Measurements from ENCODE around the gene SIGLEC11.
"Not testable (repeated sequence)": the region's sequence is repeated elsewhere in the genome, so short reads cannot be mapped to it uniquely, and the experiment has no call there.

Gene SIGLEC11

GRCh38 chr19:49924881-49925210 is 36.1 kb downstream of the SIGLEC11 start:
- not testable (repeated sequence) for DNase-seq

GRCh38 chr19:49924004-49924880 is 36.7 kb downstream of the SIGLEC11 start:
- no peak for DNase-seq

GRCh38 chr19:49923055-49924003 is 37.6 kb downstream of the SIGLEC11 start:
- no peak for DNase-seq

- DNase-seq, result no peak
These were observed 38.8 kb downstream of the SIGLEC11 start for GRCh38 chr19:49921871-49922795.

GRCh38 chr19:49920624-49921363 is 40.2 kb downstream of the SIGLEC11 start:
- DNase-seq, result no peak

- DNase-seq, result no peak
These were observed 42.9 kb downstream of the SIGLEC11 start for GRCh38 chr19:49918089-49918488.

GRCh38 chr19:49916839-49917733 is 43.9 kb downstream of the SIGLEC11 start:
- no peak for DNase-seq

GRCh38 chr19:49915271-49915670 is 45.7 kb downstream of the SIGLEC11 start:
- no peak for DNase-seq

GRCh38 chr19:49913720-49914119 is 47.3 kb downstream of the SIGLEC11 start:
- DNase-seq, result no peak

GRCh38 chr19:49912965-49913685 is 47.8 kb downstream of the SIGLEC11 start:
- DNase-seq, result no peak

- peak; percentile 57 for DNase-seq
These were observed 49.4 kb downstream of the SIGLEC11 start for GRCh38 chr19:49911381-49912145.

GRCh38 chr19:49910179-49910578 is 50.8 kb downstream of the SIGLEC11 start:
- DNase-seq, result no peak

GRCh38 chr19:49908480-49909420 is 52.2 kb downstream of the SIGLEC11 start:
- DNase-seq, result no peak

GRCh38 chr19:49907745-49908446 is 53.1 kb downstream of the SIGLEC11 start:
- no peak for DNase-seq

- no peak for DNase-seq
These were observed 54.0 kb downstream of the SIGLEC11 start for GRCh38 chr19:49906879-49907564.

GRCh38 chr19:49904136-49904535 is 56.8 kb downstream of the SIGLEC11 start:
- no peak for DNase-seq

Data from stimulated activated CD4-positive, alpha-beta T cell treated with anti-CD3 and anti-CD28 coated beads, Interleukin-15, amount 100 ng/mL, for 24 hours (primary cell).